Sigmoid colon (tissue), 7 donors: ENCODE results near the gene MRM2. TPM values are rescaled to one million over a fixed set of nuclear protein-coding genes. Genes with fewer than 3 reads are reported as not detected.

Source experiments
- DNase-seq: peaks from one replicate; pipeline ENCODE4 v3.0.0-alpha.2; 2019
- H3K27ac ChIP-seq, 4 donors: fragments of 200-600 bp; sonication (generic); one replicate each; pipeline ENCODE4 v1.5.1; 2016 to 2019; ENCODE audit warnings: mild to moderate bottlenecking in 1 of 4
- H3K27me3 ChIP-seq, 3 donors: fragments of 200-600 bp; sonication (generic); one replicate each; pipeline ENCODE4 v1.5.1; 2019; ENCODE audit warnings: mild to moderate bottlenecking in 1 of 3
- H3K36me3 ChIP-seq, 4 donors: fragments of 200-600 bp; sonication (generic); one replicate each; pipeline ENCODE4 v1.5.1; 2016 to 2019
- H3K4me1 ChIP-seq, 4 donors: fragments of 200-600 bp; sonication (generic); one replicate each; pipeline ENCODE4 v1.5.1; 2017 to 2019
- H3K4me3 ChIP-seq, 4 donors: fragments of 200-600 bp; sonication (generic); one replicate each; pipeline ENCODE4 v1.5.1; 2017 to 2019; ENCODE audit warnings: mild to moderate bottlenecking in 2 of 4, moderate library complexity in 1 of 4
- H3K9me3 ChIP-seq, 4 donors: fragments of 200-600 bp in 3 of 4; sonication (generic) in 3 of 4; one replicate each; pipeline versions ENCODE4 v1.5.1 to v1.6.1; 2013 to 2019
- CTCF ChIP-seq, 4 experiments: fragments of 450-650 bp in 3 of 4; fragments of 200-600 bp in 1 of 4; IDR thresholded peaks; one replicate each; pipeline ENCODE4 v1.5.1; 2016 to 2019; ENCODE audit warnings: antibody characterized with exemption in 4 of 4, mild to moderate bottlenecking in 3 of 4, moderate library complexity in 2 of 4
- EP300 ChIP-seq, 4 donors: sonication (generic); formaldehyde crosslinking; IDR thresholded peaks; one replicate each; pipeline ENCODE4 v1.6.1; 2017; ENCODE audit warnings: antibody characterized with exemption in 4 of 4
- POLR2A ChIP-seq, 2 donors: fragments of 450-650 bp; IDR thresholded peaks; one replicate each; pipeline ENCODE4 v1.6.1; 2016; ENCODE audit warnings: antibody characterized with exemption in 2 of 2, mild to moderate bottlenecking in 2 of 2, moderate library complexity in 2 of 2
- POLR2AphosphoS5 ChIP-seq, 4 donors: sonication (generic); formaldehyde crosslinking; IDR thresholded peaks; one replicate each; pipeline ENCODE4 v1.6.1; 2017; ENCODE audit warnings: antibody characterized with exemption in 4 of 4
- WGBS, 2 donors: extraction: QIAGEN DNeasy Blood & Tissue Kit; methylation state at CpG; one replicate each; pipeline ENCODE4 v1.1.7; 2013; 5-methylcytosine and 5-hydroxymethylcytosine counted together
- intact Hi-C: fragments of 100-400 bp; cut with DNase I; formaldehyde crosslinking; loops from one replicate; pipeline ENCODE4 v1.15.1; 2023
- polyA plus RNA-seq, 3 donors: library from polyadenylated mRNA; stranded (reverse); fragments of 200-250 nt; gene quantifications; one replicate each; pipeline ENCODE4 v1.2.3, GENCODE V29; 2013
- total RNA-seq, 4 donors: library from RNA; depleted of rRNA; stranded (reverse); fragments of >200 nt; gene quantifications; one replicate each; pipeline ENCODE4 v1.1.0, GENCODE V29; 2016
- donor health status: healthy with polysubstance abuse.
- donor health status: Bipolar disorder and iron deficiency.
- donor health status: healthy.

The MRM2 gene
- total and polyA plus RNA-seq, 7 donors: 12.6 to 25.0 (median 18.5) TPM

GRCh38 chr7:2193575-2194305 is 48.3 kb downstream of the MRM2 start:
- no peaks in the 10 kb centered on the region for H3K4me1 ChIP-seq
- no peak for DNase-seq
- H3K9me3 ChIP-seq: no peaks in the 10 kb centered on the region
- no peaks in the 10 kb centered on the region for H3K27me3 ChIP-seq
- H3K36me3 ChIP-seq: peaks cover 0 to 14% (median 5%) of the 10 kb centered on the region in 4 donors
- 93 to 97% methylated on average over 19 of the region's 19 CpGs for WGBS, 2 donors
- intact Hi-C loops: no loop called here
- H3K4me3 ChIP-seq: no peak overlapping the region
- no peak overlapping the region for H3K27ac ChIP-seq
- TF ChIP-seq EP300 (IDR thresholded peaks at IDR 0.05): no peak
- no peak for TF ChIP-seq POLR2A (IDR thresholded peaks at IDR 0.05)
- TF ChIP-seq POLR2AphosphoS5 (IDR thresholded peaks at IDR 0.05): no peak
- TF ChIP-seq CTCF (IDR thresholded peaks at IDR 0.05): no peak

- no peak for DNase-seq
- Histone ChIP-seq H3K27me3 (no peaks in the 10 kb centered on the region), H3K27ac (no peak overlapping the region), H3K4me3 (no peak overlapping the region), H3K9me3 (no peaks in the 10 kb centered on the region), H3K4me1 (no peaks in the 10 kb centered on the region), H3K36me3 (peaks cover 0 to 14% (median 5%) of the 10 kb centered on the region in 4 donors)
- WGBS, 2 donors: 81 to 89% methylated on average over 18 of the region's 18 CpGs
- TF ChIP-seq EP300 (IDR thresholded peaks at IDR 0.05): no peak
- TF ChIP-seq POLR2A (IDR thresholded peaks at IDR 0.05): no peak
- TF ChIP-seq CTCF (IDR thresholded peaks at IDR 0.05): no peak
- TF ChIP-seq POLR2AphosphoS5 (IDR thresholded peaks at IDR 0.05): no peak
- intact Hi-C loops: no loop called here
Observed at GRCh38 chr7:2192831-2193534, 49.0 kb downstream of the MRM2 start.

- TF ChIP-seq CTCF (IDR thresholded peaks at IDR 0.05) (no peak), POLR2A (IDR thresholded peaks at IDR 0.05) (no peak), EP300 (IDR thresholded peaks at IDR 0.05) (no peak), POLR2AphosphoS5 (IDR thresholded peaks at IDR 0.05) (no peak)
- no peak for DNase-seq
- H3K9me3 ChIP-seq: no peaks in the 10 kb centered on the region
- intact Hi-C loops: no loop called here
- no peaks in the 10 kb centered on the region for H3K4me1 ChIP-seq
- no peaks in the 10 kb centered on the region for H3K27me3 ChIP-seq
- WGBS, 2 donors: 96 to 98% methylated on average over 9 of the region's 9 CpGs
- H3K36me3 ChIP-seq: peaks cover 0 to 8% (median 2%) of the 10 kb centered on the region in 4 donors
- H3K27ac ChIP-seq: no peak overlapping the region
- H3K4me3 ChIP-seq: no peak overlapping the region
Observed at GRCh38 chr7:2191016-2191415, 51.0 kb downstream of the MRM2 start.

GRCh38 chr7:2190531-2190930 is 51.5 kb downstream of the MRM2 start:
- Histone ChIP-seq H3K36me3 (peaks cover 0 to 3% (median 0%) of the 10 kb centered on the region in 4 donors), H3K27ac (no peak overlapping the region), H3K27me3 (no peaks in the 10 kb centered on the region), H3K4me1 (no peaks in the 10 kb centered on the region), H3K9me3 (no peaks in the 10 kb centered on the region), H3K4me3 (no peak overlapping the region)
- intact Hi-C loops: no loop called here
- DNase-seq: no peak
- no peak for TF ChIP-seq CTCF (IDR thresholded peaks at IDR 0.05)
- TF ChIP-seq EP300 (IDR thresholded peaks at IDR 0.05): no peak
- no peak for TF ChIP-seq POLR2AphosphoS5 (IDR thresholded peaks at IDR 0.05)
- no peak for TF ChIP-seq POLR2A (IDR thresholded peaks at IDR 0.05)
- 93 to 94% methylated on average over 10 of the region's 10 CpGs for WGBS, 2 donors
